ENCODE measurements around the gene WFS1.

GRCh38 chr4:6325788-6326290 is 56.2 kb downstream of the WFS1 start:
- no peak for TF ChIP-seq CTCF (conservative IDR thresholded peaks at IDR 0.05; ENCODE audit: low read depth, low read length)
- no peak for TF ChIP-seq CEBPB (IDR thresholded peaks at IDR 0.05; ENCODE audit: low read depth, low read length)
- no peak for TF ChIP-seq POLR2A (IDR thresholded peaks at IDR 0.05; ENCODE audit: low read depth, low read length)
- no peak for TF ChIP-seq RAD21 (IDR thresholded peaks at IDR 0.05; ENCODE audit: low read length)
- TF ChIP-seq MXI1 (IDR thresholded peaks at IDR 0.05; ENCODE audit: borderline replicate concordance, low read depth, low read length): no peak
- TF ChIP-seq RCOR1 (IDR thresholded peaks at IDR 0.05; ENCODE audit: insufficient replicate concordance, low read length): no peak
- no peak for TF ChIP-seq BHLHE40 (IDR thresholded peaks at IDR 0.05; ENCODE audit: low read depth, low read length)
- TF ChIP-seq ELK1 (IDR thresholded peaks at IDR 0.05; ENCODE audit: borderline replicate concordance, low read depth, low read length): no peak

Data from IMR-90 (cell line).